HG03103 (cell line): ENCODE measurements around the gene CUL2.
"Not testable (repeated sequence)": the region's sequence is repeated elsewhere in the genome, so short reads cannot be mapped to it uniquely, and the experiment has no call there.

Experiments used
- ATAC-seq: cut with Tn5 transposase; IDR thresholded peaks from one replicate; pipeline ENCODE4 v1.9.1; 2021; ENCODE audit warnings: low read depth; ENCODE audit not compliant: unreplicated experiment

The CUL2 gene

GRCh38 chr10:35025916-35026315 is 64.2 kb downstream of the CUL2 start:
- no peak for ATAC-seq

- no peak for ATAC-seq
Observed at GRCh38 chr10:35020481-35020880, 69.7 kb downstream of the CUL2 start.

GRCh38 chr10:35019041-35020024 is 70.8 kb downstream of the CUL2 start:
- no peak for ATAC-seq

GRCh38 chr10:35017608-35018007 is 72.5 kb downstream of the CUL2 start:
- ATAC-seq: no peak

- ATAC-seq: no peak
Observed at GRCh38 chr10:35015843-35016408, 74.2 kb downstream of the CUL2 start.

GRCh38 chr10:35012781-35013180 is 77.4 kb downstream of the CUL2 start:
- ATAC-seq: no peak

- ATAC-seq: no peak
Observed at GRCh38 chr10:35011771-35012191, 78.4 kb downstream of the CUL2 start.

GRCh38 chr10:35007858-35008301 is 82.3 kb downstream of the CUL2 start:
- no peak for ATAC-seq

- ATAC-seq: no peak
Observed at GRCh38 chr10:35006836-35007235, 83.3 kb downstream of the CUL2 start.

GRCh38 chr10:35005868-35006267 is 84.3 kb downstream of the CUL2 start:
- no peak for ATAC-seq

- ATAC-seq: no peak
Observed at GRCh38 chr10:35004651-35005050, 85.5 kb downstream of the CUL2 start.

- ATAC-seq: no peak
Observed at GRCh38 chr10:35003906-35004305, 86.2 kb downstream of the CUL2 start.

- no peak for ATAC-seq
Observed at GRCh38 chr10:35000936-35001335, 89.2 kb downstream of the CUL2 start.

- no peak for ATAC-seq
Observed at GRCh38 chr10:34999532-34999931, 90.6 kb downstream of the CUL2 start.

GRCh38 chr10:34998940-34999339 is 91.2 kb downstream of the CUL2 start:
- ATAC-seq: no peak

- no peak for ATAC-seq
Observed at GRCh38 chr10:34996843-34997242, 93.3 kb downstream of the CUL2 start.

- no peak for ATAC-seq
Observed at GRCh38 chr10:34995925-34996324, 94.2 kb downstream of the CUL2 start.

GRCh38 chr10:34994565-34995142 is 95.5 kb downstream of the CUL2 start:
- ATAC-seq: peak; percentile 93

GRCh38 chr10:34993782-34994181 is 96.4 kb downstream of the CUL2 start:
- ATAC-seq: no peak

- ATAC-seq: not testable (repeated sequence)
Observed at GRCh38 chr10:34991117-34991516, 99.0 kb downstream of the CUL2 start.

GRCh38 chr10:34988397-34989067 is 101.6 kb downstream of the CUL2 start:
- ATAC-seq: no peak
